Measurements from ENCODE around the gene SSBP3.

- TF ChIP-seq POLR2AphosphoS5 (IDR thresholded peaks at IDR 0.05), result no peak
- TF ChIP-seq EP300 (IDR thresholded peaks at IDR 0.05), result no peak
- TF ChIP-seq CTCF (IDR thresholded peaks at IDR 0.05), result no peak
- no peak for TF ChIP-seq POLR2A (IDR thresholded peaks at IDR 0.05)
Measured at GRCh38 chr1:54283635-54284385, 122.4 kb downstream of the SSBP3 start.

Data from suprapubic skin (tissue), 4 donors.